A673 (cell line): ENCODE results near the gene RFX6. TPM values are rescaled to one million over a fixed set of nuclear protein-coding genes. Genes with fewer than 3 reads are reported as not detected.

Source experiments
- BruUV-seq: library from RNA; stranded (reverse); fragments of 400-500 nt; replicated peaks from 2 replicates; lab custom pipeline; 2021; lab: Mats Ljungman, UMichigan
- CTCF ChIA-PET: fragments of 300-600 bp; sonication (Branson Sonifier 250); formaldehyde crosslinking; loops from one replicate; lab custom pipeline; 2022; ENCODE audit warnings: antibody characterized with exemption; lab: Charles Lee
- POLR2A ChIA-PET: fragments of 300-600 bp; sonication (Branson Sonifier 250); formaldehyde crosslinking; loops from one replicate; lab custom pipeline; 2022; ENCODE audit warnings: antibody characterized with exemption; ENCODE audit not compliant: low non-redundant PET; lab: Charles Lee
- DNase-seq: peaks from one replicate; pipeline ENCODE4 v3.0.0-alpha.2; 2015; ENCODE audit warnings: low spot score
- H3K27ac ChIP-seq: fragments of 200-600 bp; sonication (generic); 2 replicates; pipeline ENCODE4 v1.5.1; 2016; ENCODE audit warnings: mixed run types, low read depth, mild to moderate bottlenecking, mixed read lengths, antibody characterized with exemption, low read length; ENCODE audit not compliant: poor library complexity, severe bottlenecking
- H3K27me3 ChIP-seq: fragments of 200-600 bp; sonication (generic); replicated peaks from 2 replicates; pipeline ENCODE4 v1.6.1; 2017; ENCODE audit warnings: mixed run types, low read depth, mild to moderate bottlenecking, mixed read lengths, antibody characterized with exemption, low read length; ENCODE audit not compliant: insufficient read depth, poor library complexity
- H3K36me3 ChIP-seq: fragments of 200-600 bp; sonication (generic); 2 replicates; pipeline ENCODE4 v1.6.1; 2016; ENCODE audit warnings: mixed run types, mild to moderate bottlenecking, mixed read lengths, antibody characterized with exemption, low read length; ENCODE audit not compliant: insufficient read depth, poor library complexity, severe bottlenecking
- H3K4me1 ChIP-seq: fragments of 200-600 bp; sonication (generic); 2 replicates; pipeline ENCODE4 v1.6.1; 2017; ENCODE audit warnings: mixed run types, mild to moderate bottlenecking, mixed read lengths, antibody characterized with exemption, low read length; ENCODE audit not compliant: insufficient read depth, poor library complexity, severe bottlenecking
- H3K4me3 ChIP-seq: fragments of 200-600 bp; sonication (generic); 2 replicates; pipeline ENCODE4 v1.5.1; 2016; ENCODE audit warnings: low read depth, mixed run types, mild to moderate bottlenecking, mixed read lengths, low read length; ENCODE audit not compliant: poor library complexity, severe bottlenecking
- H3K9me3 ChIP-seq: fragments of 200-600 bp; sonication (generic); 2 replicates; pipeline ENCODE4 v1.6.1; 2016; ENCODE audit warnings: mixed run types, low read depth, mild to moderate bottlenecking, mixed read lengths, antibody characterized with exemption, low read length; ENCODE audit not compliant: poor library complexity, severe bottlenecking
- EZH2 ChIP-seq: fragments of 200-600 bp; sonication (generic); IDR thresholded peaks from 2 replicates; pipeline ENCODE4 v1.6.1; 2017; ENCODE audit warnings: borderline replicate concordance, low read depth, mild to moderate bottlenecking, mixed read lengths, antibody characterized with exemption, low read length; ENCODE audit not compliant: poor library complexity, severe bottlenecking
- intact Hi-C: fragments of 100-400 bp; cut with micrococcal nuclease; formaldehyde crosslinking; loops from one replicate; pipeline ENCODE4 v1.10.0; 2022; ENCODE audit not compliant: unreplicated experiment
- total RNA-seq: library from RNA; stranded (reverse); gene quantifications from 2 replicates; pipeline ENCODE4 v1.2.3, GENCODE V29; 2021
- TF ChIP-seq, protein P1 (sequence below): fragments of 300-800, 200-600 bp; sonication (generic); conservative IDR thresholded peaks from 2 replicates; pipeline ENCODE4 v1.5.1; 2017; ENCODE audit warnings: low read depth, mild to moderate bottlenecking, antibody characterized with exemption, low read length, moderate library complexity, mixed read lengths

RFX6 gene
- total RNA-seq, 1 experiment from 2014 or later: not detected

DNA sequence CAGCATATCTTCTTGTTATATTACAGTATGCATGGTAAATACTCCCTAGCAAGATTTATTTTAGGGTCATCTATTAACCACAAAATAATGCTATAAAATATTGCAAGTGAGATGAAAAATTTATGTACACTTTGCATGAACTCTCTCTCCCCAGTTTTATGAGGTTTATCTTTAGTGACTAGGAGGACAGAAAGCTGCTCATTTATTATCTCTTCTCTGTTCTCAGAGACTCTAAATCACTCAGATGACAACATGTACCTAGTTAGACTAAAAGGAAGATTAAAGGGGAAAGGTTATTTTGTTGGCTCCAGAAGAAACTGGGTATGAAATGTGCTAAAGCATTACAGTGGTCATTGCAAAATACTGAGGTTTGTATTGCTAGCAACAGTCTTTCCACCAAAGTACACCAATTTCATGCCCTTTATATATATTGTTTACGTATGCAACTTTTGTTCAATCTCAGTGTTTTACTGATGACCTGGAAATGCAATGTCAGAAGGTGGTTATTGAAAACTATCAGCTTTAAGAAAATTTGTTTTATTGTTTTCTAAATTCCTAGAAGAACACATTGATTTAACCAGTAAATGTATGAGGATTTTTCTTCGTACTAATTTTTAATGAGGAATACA, 11.8 kb downstream of the RFX6 start:
- POLR2A ChIA-PET: no interaction called here
- H3K27ac ChIP-seq: no peak overlapping the region

DNA sequence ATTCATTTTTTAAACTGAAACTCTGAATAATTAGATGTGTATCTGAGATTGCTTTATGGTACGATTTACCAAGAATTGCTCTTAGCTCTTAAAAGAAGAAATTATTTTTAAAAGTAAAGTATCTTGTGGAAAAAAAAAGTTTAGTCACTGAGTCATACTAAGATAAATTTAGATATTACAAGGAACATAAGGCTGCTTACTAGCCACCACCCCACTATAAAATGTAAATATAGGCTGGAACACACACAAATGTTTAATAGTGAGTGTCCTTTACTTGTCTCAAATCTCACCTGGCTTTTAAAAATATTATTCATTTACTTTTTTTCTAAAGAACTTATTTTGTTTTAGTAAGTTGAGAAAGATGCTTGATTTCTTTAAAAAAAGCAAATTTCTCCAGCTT, 17.6 kb downstream of the RFX6 start:
- ChIA-PET POLR2A (no interaction called here), CTCF (no interaction called here)
- Histone ChIP-seq H3K4me3 (no peak overlapping the region), H3K27me3 (peaks cover 28% of the 10 kb centered on the region), H3K36me3 (no peaks in the 10 kb centered on the region), H3K9me3 (no peaks in the 10 kb centered on the region), H3K4me1 (no peaks in the 10 kb centered on the region), H3K27ac (no peak overlapping the region)
- TF ChIP-seq, protein P1, sequence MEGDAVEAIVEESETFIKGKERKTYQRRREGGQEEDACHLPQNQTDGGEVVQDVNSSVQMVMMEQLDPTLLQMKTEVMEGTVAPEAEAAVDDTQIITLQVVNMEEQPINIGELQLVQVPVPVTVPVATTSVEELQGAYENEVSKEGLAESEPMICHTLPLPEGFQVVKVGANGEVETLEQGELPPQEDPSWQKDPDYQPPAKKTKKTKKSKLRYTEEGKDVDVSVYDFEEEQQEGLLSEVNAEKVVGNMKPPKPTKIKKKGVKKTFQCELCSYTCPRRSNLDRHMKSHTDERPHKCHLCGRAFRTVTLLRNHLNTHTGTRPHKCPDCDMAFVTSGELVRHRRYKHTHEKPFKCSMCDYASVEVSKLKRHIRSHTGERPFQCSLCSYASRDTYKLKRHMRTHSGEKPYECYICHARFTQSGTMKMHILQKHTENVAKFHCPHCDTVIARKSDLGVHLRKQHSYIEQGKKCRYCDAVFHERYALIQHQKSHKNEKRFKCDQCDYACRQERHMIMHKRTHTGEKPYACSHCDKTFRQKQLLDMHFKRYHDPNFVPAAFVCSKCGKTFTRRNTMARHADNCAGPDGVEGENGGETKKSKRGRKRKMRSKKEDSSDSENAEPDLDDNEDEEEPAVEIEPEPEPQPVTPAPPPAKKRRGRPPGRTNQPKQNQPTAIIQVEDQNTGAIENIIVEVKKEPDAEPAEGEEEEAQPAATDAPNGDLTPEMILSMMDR: no peak
- TF ChIP-seq EZH2: no peak
- DNase-seq: no peak
- intact Hi-C loops: no loop called here
- no TSS peak for BruUV-seq

More for the DNA sequence above, 11.8 kb downstream of the RFX6 start:
- H3K36me3 ChIP-seq: no peaks in the 10 kb centered on the region
- intact Hi-C loops: no loop called here
- CTCF ChIA-PET: no interaction called here
- H3K27me3 ChIP-seq: peaks cover 48% of the 10 kb centered on the region
- H3K4me1 ChIP-seq: no peaks in the 10 kb centered on the region
- BruUV-seq: no TSS peak
- TF ChIP-seq, protein P1: no peak
- no peak for TF ChIP-seq EZH2
- no peaks in the 10 kb centered on the region for H3K9me3 ChIP-seq
- no peak for DNase-seq
- no peak overlapping the region for H3K4me3 ChIP-seq

DNA sequence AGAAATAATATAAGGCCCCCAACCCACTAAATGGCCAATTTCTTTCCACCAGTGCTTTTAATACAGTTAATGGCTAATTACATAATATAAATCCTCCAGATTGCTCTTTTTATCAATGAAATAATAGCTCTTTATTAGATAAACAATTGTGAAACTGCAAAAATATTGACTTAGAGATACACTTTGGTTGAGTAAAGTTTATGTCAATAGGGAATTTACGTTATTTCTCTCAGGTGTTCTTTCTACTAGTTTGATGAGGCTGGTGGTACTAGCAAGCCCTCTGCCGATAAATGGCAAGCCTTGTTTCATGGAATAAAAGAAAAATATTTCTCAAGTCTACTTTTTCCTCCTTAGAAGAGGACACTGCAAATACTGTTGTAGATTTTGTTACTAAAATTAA, 18.9 kb downstream of the RFX6 start:
- no TSS peak for BruUV-seq
- no peaks in the 10 kb centered on the region for H3K4me1 ChIP-seq
- no peaks in the 10 kb centered on the region for H3K36me3 ChIP-seq
- POLR2A ChIA-PET: no interaction called here
- no peak overlapping the region for H3K27ac ChIP-seq
- H3K27me3 ChIP-seq: peaks cover 22% of the 10 kb centered on the region
- TF ChIP-seq, protein P1: no peak
- TF ChIP-seq EZH2: no peak
- CTCF ChIA-PET: no interaction called here
- H3K9me3 ChIP-seq: no peaks in the 10 kb centered on the region
- H3K4me3 ChIP-seq: no peak overlapping the region
- intact Hi-C loops: no loop called here
- DNase-seq: no peak
